WTC11 (cell line): Measurements from ENCODE around the gene PTBP2. TPM values are rescaled to one million over a fixed set of nuclear protein-coding genes. Genes with fewer than 3 reads are reported as not detected.

Experiments
- ATAC-seq: fragments of 200-7000 bp; cut with Tn5 transposase; 2 replicates; pipeline ENCODE4 v1.10.0; 2021; ENCODE audit warnings: mild to moderate bottlenecking, moderate library complexity
- CTCF ChIA-PET: fragments of 300-600 bp; sonication (Branson Sonifier 250); formaldehyde crosslinking; loops from one replicate; lab custom pipeline; 2021; ENCODE audit warnings: antibody characterized with exemption; lab: Charles Lee
- POLR2A ChIA-PET: fragments of 350-600 bp; sonication (Branson Sonifier 250); formaldehyde crosslinking; loops from one replicate; lab custom pipeline; 2021; ENCODE audit warnings: antibody characterized with exemption; lab: Charles Lee
- DNase-seq: peaks from one replicate; pipeline ENCODE4 v3.0.0; 2021; ENCODE audit warnings: low spot score
- H3K27ac Mint-ChIP-seq: 2 replicates; pipeline ENCODE4 v1.8.0; 2021; ENCODE audit warnings: mixed read lengths
- H3K27me3 Mint-ChIP-seq: 2 replicates; pipeline ENCODE4 v1.8.0; 2021; ENCODE audit warnings: low read depth, mild to moderate bottlenecking, moderate library complexity, mixed read lengths
- H3K36me3 Mint-ChIP-seq: 2 replicates; pipeline ENCODE4 v1.8.0; 2021; ENCODE audit warnings: mixed read lengths
- H3K4me1 Mint-ChIP-seq: 2 replicates; pipeline ENCODE4 v1.8.0; 2022; ENCODE audit warnings: mixed read lengths
- H3K4me3 Mint-ChIP-seq: 2 replicates; pipeline ENCODE4 v1.8.0; 2021; ENCODE audit warnings: mild to moderate bottlenecking, moderate library complexity, mixed read lengths
- H3K9me3 Mint-ChIP-seq: 2 replicates; pipeline ENCODE4 v1.8.0; 2021; ENCODE audit warnings: mixed read lengths
- AR ChIP-seq: fragments of 250-450 bp; sonication (Bioruptor Pico); IDR thresholded peaks from 2 replicates; pipeline ENCODE4 v1.9.0; 2021; ENCODE audit warnings: mild to moderate bottlenecking
- ATF3 ChIP-seq: sonication (generic); formaldehyde crosslinking; conservative IDR thresholded peaks from 2 replicates; pipeline ENCODE4 v1.8.1; 2022; ENCODE audit warnings: mild to moderate bottlenecking, missing genetic modification reagents
- ETV6 ChIP-seq: sonication (generic); formaldehyde crosslinking; IDR thresholded peaks from 2 replicates; pipeline ENCODE4 v1.8.1; 2022; ENCODE audit warnings: mild to moderate bottlenecking, missing genetic modification reagents
- FOXK1 ChIP-seq: sonication (generic); formaldehyde crosslinking; IDR thresholded peaks from 2 replicates; pipeline ENCODE4 v1.8.0; 2022; ENCODE audit warnings: mild to moderate bottlenecking, moderate library complexity, missing genetic modification reagents
- FOXP1 ChIP-seq: sonication (generic); formaldehyde crosslinking; IDR thresholded peaks from 2 replicates; pipeline ENCODE4 v1.8.0; 2022; ENCODE audit warnings: missing genetic modification reagents, mild to moderate bottlenecking, moderate library complexity, borderline replicate concordance
- GRHL2 ChIP-seq: fragments of 250-450 bp; sonication (Bioruptor Pico); IDR thresholded peaks from 2 replicates; pipeline ENCODE4 v1.8.0; 2022; ENCODE audit warnings: mild to moderate bottlenecking, moderate library complexity; ENCODE audit not compliant: insufficient replicate concordance, severe bottlenecking
- JAZF1 ChIP-seq: fragments of 250-450 bp; sonication (Bioruptor Pico); IDR thresholded peaks from 2 replicates; pipeline ENCODE4 v1.9.0; 2021; ENCODE audit warnings: moderate library complexity, mild to moderate bottlenecking, inconsistent platforms
- MLX ChIP-seq: sonication (generic); formaldehyde crosslinking; IDR thresholded peaks from 2 replicates; pipeline ENCODE4 v1.8.1; 2023; ENCODE audit warnings: mild to moderate bottlenecking, missing genetic modification reagents, moderate library complexity
- MYBL2 ChIP-seq: sonication (generic); formaldehyde crosslinking; IDR thresholded peaks from 2 replicates; pipeline ENCODE4 v1.8.1; 2023; ENCODE audit warnings: mild to moderate bottlenecking, moderate library complexity, missing genetic modification reagents
- NFATC4 ChIP-seq: fragments of 250-450 bp; sonication (Bioruptor Pico); IDR thresholded peaks from 2 replicates; pipeline ENCODE4 v1.9.0; 2021; ENCODE audit warnings: mild to moderate bottlenecking
- NR3C1 ChIP-seq: sonication (generic); formaldehyde crosslinking; conservative IDR thresholded peaks from 2 replicates; pipeline ENCODE4 v1.8.1; 2023; ENCODE audit warnings: low read depth, mild to moderate bottlenecking, missing genetic modification reagents
- PRRX2 ChIP-seq: fragments of 250-450 bp; sonication (Bioruptor Pico); IDR thresholded peaks from 2 replicates; pipeline ENCODE4 v1.8.0; 2021; ENCODE audit warnings: mild to moderate bottlenecking
- STAT6 ChIP-seq: sonication (generic); formaldehyde crosslinking; conservative IDR thresholded peaks from 2 replicates; pipeline ENCODE4 v1.8.1; 2023; ENCODE audit warnings: mild to moderate bottlenecking, low read depth, missing genetic modification reagents, moderate library complexity
- USF2 ChIP-seq: sonication (generic); formaldehyde crosslinking; IDR thresholded peaks from 2 replicates; pipeline ENCODE4 v1.8.1; 2023; ENCODE audit warnings: mild to moderate bottlenecking, missing genetic modification reagents, moderate library complexity
- ZBTB21 ChIP-seq: sonication (generic); formaldehyde crosslinking; IDR thresholded peaks from 2 replicates; pipeline ENCODE4 v1.8.1; 2023; ENCODE audit warnings: mild to moderate bottlenecking, missing genetic modification reagents, borderline replicate concordance
- ZMAT4 ChIP-seq: fragments of 250-450 bp; sonication (Bioruptor Pico); IDR thresholded peaks from 2 replicates; pipeline ENCODE4 v1.9.0; 2021; ENCODE audit warnings: mild to moderate bottlenecking
- ZNF232 ChIP-seq: sonication (generic); formaldehyde crosslinking; IDR thresholded peaks from 2 replicates; pipeline ENCODE4 v1.8.0; 2022; ENCODE audit warnings: mild to moderate bottlenecking, missing genetic modification reagents
- ZNF281 ChIP-seq: sonication (generic); formaldehyde crosslinking; IDR thresholded peaks from 2 replicates; pipeline ENCODE4 v1.8.0; 2023; ENCODE audit warnings: mild to moderate bottlenecking, missing genetic modification reagents
- ZNF425 ChIP-seq: fragments of 250-450 bp; sonication (Bioruptor Pico); conservative IDR thresholded peaks from 2 replicates; pipeline ENCODE4 v1.9.0; 2021; ENCODE audit warnings: mild to moderate bottlenecking
- total RNA-seq: library from RNA; stranded (reverse); gene quantifications from 3 replicates; pipeline ENCODE4 v1.2.3, GENCODE V29; 2021

PTBP2 gene
- total RNA-seq, 1 experiment from 2014 or later, result 50.0 TPM

GRCh38 chr1:96815914-96816313, 94.3 kb downstream of the PTBP2 start:
- TF ChIP-seq ETV6 (CRISPR knock-in tag), result no peak
- no peak for TF ChIP-seq USF2 (CRISPR knock-in tag)
- TF ChIP-seq ZNF281 (CRISPR knock-in tag), result no peak
- no peak for TF ChIP-seq FOXK1 (CRISPR knock-in tag)
- no peak for TF ChIP-seq GRHL2 (CRISPR knock-in tag)
- no peak for TF ChIP-seq AR (CRISPR knock-in tag)
- no peak for TF ChIP-seq ZNF232
- ATAC-seq (peak; percentile 70), DNase-seq (no peak)
- H3K9me3 Mint-ChIP-seq, result no peaks in the 10 kb centered on the region
- no peak overlapping the region for H3K4me3 Mint-ChIP-seq
- H3K27ac Mint-ChIP-seq, result peak overlapping the region; percentile 45; the same call in 1 of the 2 replicates
- POLR2A ChIA-PET, result interaction anchor here (0.5 to 0.8 kb wide), 2 partner anchors 9 to 11 kb away, joined by 3 read pairs; no protein-coding TSS in a partner anchor
- CTCF ChIA-PET, result no interaction called here
- H3K36me3 Mint-ChIP-seq, result peaks cover 28% of the 10 kb centered on the region
- no peaks in the 10 kb centered on the region for H3K27me3 Mint-ChIP-seq
- peaks cover 20% of the 10 kb centered on the region for H3K4me1 Mint-ChIP-seq

- no peak for DNase-seq
- peaks cover 5% of the 10 kb centered on the region for H3K4me1 Mint-ChIP-seq
- POLR2A ChIA-PET, result no interaction called here
- CTCF ChIA-PET, result interaction anchor here (0.6 kb wide), 1 partner anchor 22 kb away, joined by 4 read pairs; no protein-coding TSS in a partner anchor
- H3K36me3 Mint-ChIP-seq, result peaks cover 1% of the 10 kb centered on the region; the same call in 1 of the 2 replicates
- no peak overlapping the region for H3K4me3 Mint-ChIP-seq
- no peaks in the 10 kb centered on the region for H3K9me3 Mint-ChIP-seq
- TF ChIP-seq ZBTB21, result no peak
- 0 out of 2 replicates have a peak, but pooled peaks have one; percentile 26 for TF ChIP-seq ZNF425
- no peak for TF ChIP-seq NR3C1 (CRISPR knock-in tag)
- no peaks in the 10 kb centered on the region for H3K27me3 Mint-ChIP-seq
- H3K27ac Mint-ChIP-seq, result no peak overlapping the region
- no peak for ATAC-seq
These were observed 98.5 kb downstream of the PTBP2 start for GRCh38 chr1:96820107-96820506.

GRCh38 chr1:96820671-96821070, 99.1 kb downstream of the PTBP2 start:
- no peaks in the 10 kb centered on the region for H3K9me3 Mint-ChIP-seq
- H3K27me3 Mint-ChIP-seq, result no peaks in the 10 kb centered on the region
- 0 out of 2 replicates have a peak, but pooled peaks cover 2% of the 10 kb centered on the region for H3K4me1 Mint-ChIP-seq
- H3K4me3 Mint-ChIP-seq, result no peak overlapping the region
- H3K27ac Mint-ChIP-seq, result no peak overlapping the region
- CTCF ChIA-PET, result interaction anchor here (0.6 kb wide), 1 partner anchor 21 kb away, joined by 4 read pairs; no protein-coding TSS in a partner anchor
- POLR2A ChIA-PET, result no interaction called here
- no peaks in the 10 kb centered on the region for H3K36me3 Mint-ChIP-seq
- DNase-seq, result no peak
- no peak for ATAC-seq
- TF ChIP-seq ETV6 (CRISPR knock-in tag) (no peak), MYBL2 (CRISPR knock-in tag) (no peak), ZMAT4 (CRISPR knock-in tag) (no peak), PRRX2 (CRISPR knock-in tag) (no peak), NFATC4 (CRISPR knock-in tag) (no peak), JAZF1 (CRISPR knock-in tag) (no peak), MLX (no peak), STAT6 (CRISPR knock-in tag) (no peak), ATF3 (CRISPR knock-in tag) (no peak), FOXP1 (CRISPR knock-in tag) (no peak)
